Calu3 (cell line): ENCODE data around the gene BCAS1. TPM values are rescaled to one million over a fixed set of nuclear protein-coding genes. Genes with fewer than 3 reads are reported as not detected.

Source experiments
- BruUV-seq: library from RNA; stranded (reverse); fragments of 400-500 nt; replicated peaks from 2 replicates; lab custom pipeline; 2021; lab: Mats Ljungman, UMichigan
- CTCF ChIA-PET: fragments of 300-600 bp; sonication (Branson Sonifier 250); formaldehyde crosslinking; loops from one replicate; lab custom pipeline; 2022; ENCODE audit warnings: antibody characterized with exemption; lab: Charles Lee
- DNase-seq: peaks from one replicate; pipeline ENCODE4 v3.0.0; 2022
- H3K27ac Mint-ChIP-seq: one replicate; pipeline ENCODE4 v1.8.0; 2022; ENCODE audit warnings: mixed read lengths; ENCODE audit not compliant: unreplicated experiment
- H3K27me3 Mint-ChIP-seq: one replicate; pipeline ENCODE4 v1.8.0; 2022; ENCODE audit warnings: mixed read lengths; ENCODE audit not compliant: unreplicated experiment
- H3K36me3 Mint-ChIP-seq: one replicate; pipeline ENCODE4 v1.8.0; 2022; ENCODE audit warnings: mild to moderate bottlenecking, moderate library complexity, mixed read lengths; ENCODE audit not compliant: insufficient read depth, unreplicated experiment
- H3K4me1 Mint-ChIP-seq: one replicate; pipeline ENCODE4 v1.8.0; 2022; ENCODE audit warnings: mild to moderate bottlenecking, low read depth, mixed read lengths; ENCODE audit not compliant: unreplicated experiment
- H3K4me3 Mint-ChIP-seq: one replicate; pipeline ENCODE4 v1.8.0; 2022; ENCODE audit warnings: mild to moderate bottlenecking, low read depth, moderate library complexity, mixed read lengths; ENCODE audit not compliant: unreplicated experiment
- H3K9me3 Mint-ChIP-seq: one replicate; pipeline ENCODE4 v1.8.0; 2022; ENCODE audit warnings: low read depth, mixed read lengths; ENCODE audit not compliant: unreplicated experiment
- CTCF ChIP-seq: fragments of 200-600 bp; IDR thresholded peaks from one replicate; pipeline ENCODE4 v1.8.0; 2022; ENCODE audit warnings: antibody characterized with exemption; ENCODE audit not compliant: unreplicated experiment
- intact Hi-C: fragments of 100-400 bp; cut with micrococcal nuclease; formaldehyde crosslinking; loops from one replicate; pipeline ENCODE4 v1.10.0; 2022; ENCODE audit not compliant: unreplicated experiment
- total RNA-seq: library from RNA; stranded (reverse); gene quantifications from 2 replicates; pipeline ENCODE4 v1.2.3, GENCODE V29; 2022

Gene BCAS1
- total RNA-seq, 1 experiment from 2014 or later: 11.1 TPM

- Mint-ChIP-seq H3K4me1 (peaks cover 49% of the 10 kb centered on the region), H3K27ac (peak overlapping the region; percentile 80), H3K36me3 (peaks cover 24% of the 10 kb centered on the region), H3K27me3 (no peaks in the 10 kb centered on the region), H3K4me3 (peak overlapping the region; percentile 44), H3K9me3 (no peaks in the 10 kb centered on the region)
- intact Hi-C loops: loop anchor here (5.0 to 10.0 kb wide), 4 partner anchors 194 to 654 kb away; no protein-coding TSS in a partner anchor
- no peak for DNase-seq
- CTCF ChIA-PET: interaction anchor here (0.8 to 1.3 kb wide), 4 partner anchors 35 to 153 kb away, joined by 3 to 5 read pairs (median 4); no protein-coding TSS in a partner anchor
- no TSS peak for BruUV-seq
- no peak for TF ChIP-seq CTCF
Measured at GRCh38 chr20:54068495-54068894, 1.9 kb downstream of the BCAS1 start.

- CTCF ChIA-PET: interaction anchor here (0.5 to 1.3 kb wide), 12 partner anchors 11 to 285 kb away, joined by 3 to 6 read pairs (median 3); partner anchors contain the start of gene PFDN4
- no peaks in the 10 kb centered on the region for H3K9me3 Mint-ChIP-seq
- DNase-seq: peak; percentile 97
- intact Hi-C loops: loop anchor here (5.0 to 10.0 kb wide), 4 partner anchors 193 to 653 kb away; no protein-coding TSS in a partner anchor
- peak overlapping the region; percentile 44 for H3K4me3 Mint-ChIP-seq
- no TSS peak for BruUV-seq
- peaks cover 24% of the 10 kb centered on the region for H3K36me3 Mint-ChIP-seq
- peak overlapping the region; percentile 80 for H3K27ac Mint-ChIP-seq
- TF ChIP-seq CTCF: no peak
- peaks cover 51% of the 10 kb centered on the region for H3K4me1 Mint-ChIP-seq
- no peaks in the 10 kb centered on the region for H3K27me3 Mint-ChIP-seq
Measured at GRCh38 chr20:54067606-54068174, 2.7 kb downstream of the BCAS1 start.

- BruUV-seq: no TSS peak
- no peak overlapping the region for H3K4me3 Mint-ChIP-seq
- no peaks in the 10 kb centered on the region for H3K9me3 Mint-ChIP-seq
- CTCF ChIA-PET: interaction anchor here (0.7 kb wide), 1 partner anchor 478 kb away, joined by 5 read pairs; no protein-coding TSS in a partner anchor
- no peaks in the 10 kb centered on the region for H3K27me3 Mint-ChIP-seq
- H3K36me3 Mint-ChIP-seq: peaks cover 22% of the 10 kb centered on the region
- H3K27ac Mint-ChIP-seq: no peak overlapping the region
- no peak for DNase-seq
- intact Hi-C loops: loop anchor here (5.0 to 10.0 kb wide), 4 partner anchors 191 to 651 kb away; no protein-coding TSS in a partner anchor
- no peak for TF ChIP-seq CTCF
- H3K4me1 Mint-ChIP-seq: peaks cover 49% of the 10 kb centered on the region
Measured at GRCh38 chr20:54065601-54066038, 4.8 kb downstream of the BCAS1 start.

- Mint-ChIP-seq H3K4me3 (no peak overlapping the region), H3K27me3 (no peaks in the 10 kb centered on the region), H3K9me3 (no peaks in the 10 kb centered on the region), H3K36me3 (peaks cover 15% of the 10 kb centered on the region), H3K27ac (no peak overlapping the region), H3K4me1 (peaks cover 43% of the 10 kb centered on the region)
- BruUV-seq: no TSS peak
- CTCF ChIA-PET: no interaction called here
- DNase-seq: no peak
- intact Hi-C loops: loop anchor here (5.0 to 10.0 kb wide), 4 partner anchors 190 to 650 kb away; no protein-coding TSS in a partner anchor
- no peak for TF ChIP-seq CTCF
Measured at GRCh38 chr20:54064939-54065338, 5.5 kb downstream of the BCAS1 start.
